Upper lobe of right lung (tissue), 1 donor: Measurements from ENCODE around the gene ADAMTS14. TPM values are rescaled to one million over a fixed set of nuclear protein-coding genes. Genes with fewer than 3 reads are reported as not detected.

Experiments used
- ATAC-seq: fragments of 200-7000 bp; cut with Tn5 transposase; one replicate; pipeline ENCODE4 v1.9.1; 2020; ENCODE audit warnings: mild to moderate bottlenecking, moderate library complexity
- DNase-seq: peaks from one replicate; pipeline ENCODE4 v3.0.0-alpha.2; 2020
- H3K27ac ChIP-seq: fragments of 200-600 bp; one replicate; pipeline ENCODE4 v1.8.0; 2022
- H3K27me3 ChIP-seq: fragments of 200-600 bp; one replicate; pipeline ENCODE4 v1.8.0; 2022; ENCODE audit warnings: mild to moderate bottlenecking
- H3K36me3 ChIP-seq: fragments of 200-600 bp; one replicate; pipeline ENCODE4 v1.8.0; 2022
- H3K4me1 ChIP-seq: fragments of 200-600 bp; one replicate; pipeline ENCODE4 v1.8.0; 2022
- H3K4me3 ChIP-seq: fragments of 200-600 bp; one replicate; pipeline ENCODE4 v1.8.0; 2022; ENCODE audit warnings: mild to moderate bottlenecking
- H3K9me3 ChIP-seq: fragments of 200-600 bp; one replicate; pipeline ENCODE4 v1.8.0; 2022
- intact Hi-C: fragments of 100-400 bp; cut with DNase I; formaldehyde crosslinking; loops from one replicate; pipeline ENCODE4 v1.11.0; 2022
- total RNA-seq: library from RNA; stranded (reverse); fragmentation: NEBNext Ultra II Directional; extraction: Animal tissue kit (Norgen Biotek cat#: 25700); gene quantifications from one replicate; pipeline ENCODE4 v1.2.1, GENCODE V29; 2021
- TF ChIP-seq, protein P1 (sequence below): fragments of 200-600 bp; IDR thresholded peaks from one replicate; pipeline ENCODE4 v1.8.0; 2022; ENCODE audit warnings: antibody characterized with exemption
- donor health status: DM: no; HTN: yes; CAD: no; lungs with severe emphysema.

Gene ADAMTS14
- total RNA-seq, 1 donor from 2014 or later, result 0.55 TPM

- no peaks in the 10 kb centered on the region for H3K27me3 ChIP-seq
- no peak overlapping the region for H3K27ac ChIP-seq
- H3K4me1 ChIP-seq, result no peaks in the 10 kb centered on the region
- H3K9me3 ChIP-seq, result no peaks in the 10 kb centered on the region
- intact Hi-C loops, result no loop called here
- H3K4me3 ChIP-seq, result no peak overlapping the region
- no peaks in the 10 kb centered on the region for H3K36me3 ChIP-seq
- DNase-seq (no peak), ATAC-seq (no peak)
- TF ChIP-seq, protein P1, sequence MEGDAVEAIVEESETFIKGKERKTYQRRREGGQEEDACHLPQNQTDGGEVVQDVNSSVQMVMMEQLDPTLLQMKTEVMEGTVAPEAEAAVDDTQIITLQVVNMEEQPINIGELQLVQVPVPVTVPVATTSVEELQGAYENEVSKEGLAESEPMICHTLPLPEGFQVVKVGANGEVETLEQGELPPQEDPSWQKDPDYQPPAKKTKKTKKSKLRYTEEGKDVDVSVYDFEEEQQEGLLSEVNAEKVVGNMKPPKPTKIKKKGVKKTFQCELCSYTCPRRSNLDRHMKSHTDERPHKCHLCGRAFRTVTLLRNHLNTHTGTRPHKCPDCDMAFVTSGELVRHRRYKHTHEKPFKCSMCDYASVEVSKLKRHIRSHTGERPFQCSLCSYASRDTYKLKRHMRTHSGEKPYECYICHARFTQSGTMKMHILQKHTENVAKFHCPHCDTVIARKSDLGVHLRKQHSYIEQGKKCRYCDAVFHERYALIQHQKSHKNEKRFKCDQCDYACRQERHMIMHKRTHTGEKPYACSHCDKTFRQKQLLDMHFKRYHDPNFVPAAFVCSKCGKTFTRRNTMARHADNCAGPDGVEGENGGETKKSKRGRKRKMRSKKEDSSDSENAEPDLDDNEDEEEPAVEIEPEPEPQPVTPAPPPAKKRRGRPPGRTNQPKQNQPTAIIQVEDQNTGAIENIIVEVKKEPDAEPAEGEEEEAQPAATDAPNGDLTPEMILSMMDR, result no peak
Observed at GRCh38 chr10:70784471-70784870, 112.2 kb downstream of the ADAMTS14 start.

DNA sequence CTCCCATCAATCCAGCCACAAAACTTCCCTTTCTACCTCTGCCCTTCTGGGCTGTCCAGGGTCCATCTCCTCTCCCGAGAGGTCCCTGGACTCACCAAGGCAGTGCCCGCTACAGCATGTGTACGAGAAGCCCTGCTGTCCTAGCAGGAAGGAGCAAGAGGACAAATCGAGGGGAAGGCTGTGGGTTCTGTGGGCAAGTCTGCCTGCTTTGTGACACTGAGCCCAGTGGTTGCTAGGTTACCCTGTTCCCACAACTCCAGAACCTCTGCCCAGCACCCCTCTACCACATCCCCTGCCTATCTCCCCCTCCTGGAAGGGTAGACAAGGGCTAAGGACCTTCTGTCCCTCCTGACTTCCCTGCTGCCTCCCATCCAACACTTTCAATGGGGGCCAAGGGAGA, 112.9 kb downstream of the ADAMTS14 start, which contains the start of gene TBATA:
Gene TBATA (minus strand): TSS at position 188 of the 400 bp plus-strand sequence. CDS start 1,998 bp downstream, outside the sequence.
- H3K4me1 ChIP-seq, result no peaks in the 10 kb centered on the region
- TF ChIP-seq, protein P1, result no peak
- no peak for DNase-seq
- no peaks in the 10 kb centered on the region for H3K27me3 ChIP-seq
- peak; percentile 69 for ATAC-seq
- no peaks in the 10 kb centered on the region for H3K9me3 ChIP-seq
- no peaks in the 10 kb centered on the region for H3K36me3 ChIP-seq
- intact Hi-C loops, result no loop called here
- no peak within 1 kb of the TSS for H3K4me3 ChIP-seq
- no peak within 1 kb of the TSS for H3K27ac ChIP-seq

DNA sequence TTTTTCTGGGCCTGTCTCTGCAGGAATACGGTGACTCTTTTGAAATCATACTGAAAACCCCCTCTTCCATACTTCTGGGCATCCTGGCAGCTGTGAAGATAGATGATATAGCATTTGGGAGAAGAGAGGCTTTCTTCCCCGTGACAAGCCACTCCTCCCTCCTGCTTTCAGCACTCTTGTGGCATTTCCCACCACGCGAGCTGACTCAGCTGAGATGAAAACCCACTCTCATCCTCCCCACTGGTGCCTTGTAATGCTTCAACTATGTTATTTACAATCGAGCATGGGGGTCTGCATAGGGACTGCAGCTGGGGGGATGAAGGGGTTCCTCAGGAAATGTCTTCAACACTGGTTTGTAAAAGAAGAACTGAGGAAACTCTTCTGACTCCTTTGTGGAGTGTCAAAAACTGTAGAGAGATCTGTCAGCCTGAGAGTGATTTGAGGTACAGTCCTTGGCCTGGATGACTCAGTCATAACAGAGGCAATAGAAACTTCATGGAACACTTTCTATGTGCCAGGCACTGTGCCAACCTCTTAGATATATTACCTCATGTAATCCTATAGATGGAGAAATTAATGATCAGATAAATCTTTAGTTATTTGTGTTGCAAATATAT, 114.6 kb downstream of the ADAMTS14 start:
- no peaks in the 10 kb centered on the region for H3K4me1 ChIP-seq
- TF ChIP-seq, protein P1, result no peak
- ATAC-seq, result no peak
- no peaks in the 10 kb centered on the region for H3K9me3 ChIP-seq
- H3K36me3 ChIP-seq, result no peaks in the 10 kb centered on the region
- H3K27ac ChIP-seq, result no peak overlapping the region
- DNase-seq, result no peak
- intact Hi-C loops, result no loop called here
- H3K27me3 ChIP-seq, result no peaks in the 10 kb centered on the region
- no peak overlapping the region for H3K4me3 ChIP-seq

DNA sequence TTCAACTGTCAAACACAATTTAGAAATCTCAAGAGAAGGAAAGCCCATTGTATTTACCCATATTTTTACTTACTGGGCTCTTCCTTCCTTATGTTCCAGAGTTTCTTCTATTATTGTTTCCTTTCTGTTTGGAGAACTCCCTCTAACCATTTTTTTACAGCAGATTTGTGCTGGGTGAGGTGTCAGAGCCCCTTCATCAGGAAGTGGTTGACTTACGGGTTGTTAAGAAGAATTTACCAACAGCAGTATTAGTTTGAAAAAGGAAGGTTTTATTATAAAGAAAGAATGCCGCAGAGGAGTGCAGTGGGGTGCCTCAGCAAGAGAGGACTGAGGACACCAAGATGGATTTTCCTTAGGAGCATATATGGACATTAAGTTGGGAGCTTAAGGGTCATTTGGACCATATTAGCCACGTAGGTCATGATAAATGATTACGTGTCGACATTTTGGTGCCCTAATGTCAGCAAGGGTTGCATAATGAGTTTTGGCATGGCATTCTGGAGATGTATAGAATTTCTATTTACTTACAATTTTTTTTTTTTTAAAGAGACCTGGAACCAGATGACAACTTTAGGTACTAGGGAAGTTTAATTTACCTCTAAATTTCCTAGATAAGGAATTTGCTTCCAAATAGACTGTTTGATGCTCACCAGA, 119.2 kb downstream of the ADAMTS14 start:
- Histone ChIP-seq H3K4me1 (no peaks in the 10 kb centered on the region), H3K4me3 (no peak overlapping the region), H3K9me3 (no peaks in the 10 kb centered on the region), H3K27me3 (no peaks in the 10 kb centered on the region), H3K36me3 (no peaks in the 10 kb centered on the region), H3K27ac (no peak overlapping the region)
- TF ChIP-seq, protein P1, result no peak
- intact Hi-C loops, result no loop called here
- DNase-seq, result no peak
- ATAC-seq, result no peak

- DNase-seq, result no peak
- no peaks in the 10 kb centered on the region for H3K36me3 ChIP-seq
- H3K27me3 ChIP-seq, result peaks cover 4% of the 10 kb centered on the region
- no peak overlapping the region for H3K4me3 ChIP-seq
- H3K27ac ChIP-seq, result no peak overlapping the region
- intact Hi-C loops, result no loop called here
- no peaks in the 10 kb centered on the region for H3K9me3 ChIP-seq
- no peaks in the 10 kb centered on the region for H3K4me1 ChIP-seq
- TF ChIP-seq, protein P1, result no peak
- no peak for ATAC-seq
Observed at GRCh38 chr10:70795613-70796012, 123.3 kb downstream of the ADAMTS14 start.
